ENCODE measurements around the gene NPY5R. TPM values are rescaled to one million over a fixed set of nuclear protein-coding genes. Genes with fewer than 3 reads are reported as not detected.

The NPY5R gene
- total RNA-seq, 4 donors from 2014 or later: 1.4 to 2.7 (median 2.0) TPM

DNA sequence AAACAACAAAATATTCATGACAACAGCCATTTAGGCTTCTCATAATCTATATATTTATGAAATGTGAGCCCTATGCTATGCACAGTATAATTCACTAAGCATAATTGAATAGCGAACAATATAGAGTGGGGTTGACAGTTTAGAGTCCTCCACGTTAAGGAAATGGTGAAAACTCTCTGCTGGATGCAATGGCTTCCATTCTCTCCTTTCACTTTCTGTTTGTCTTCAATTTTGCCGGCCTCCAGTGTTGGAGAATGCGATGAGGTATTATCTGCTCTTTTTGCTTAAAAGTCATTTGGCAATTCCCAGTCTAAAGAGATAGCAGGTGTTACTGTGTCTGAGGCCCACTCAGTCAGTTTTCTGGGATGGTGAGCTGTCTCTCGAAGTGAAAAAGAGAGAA, 52.1 kb downstream of the NPY5R start:
- Histone ChIP-seq H3K36me3 (no peaks in the 10 kb centered on the region), H3K4me1 (no peaks in the 10 kb centered on the region), H3K4me3 (no peak overlapping the region), H3K9me3 (no peaks in the 10 kb centered on the region), H3K27ac (no peak overlapping the region), H3K27me3 (no peaks in the 10 kb centered on the region)
- DNase-seq (ENCODE audit: low spot score in 2 of 2): no peak
- TF ChIP-seq EP300 (IDR thresholded peaks at IDR 0.05) (no peak), POLR2AphosphoS5 (IDR thresholded peaks at IDR 0.05) (no peak), POLR2A (IDR thresholded peaks at IDR 0.05) (no peak), CTCF (IDR thresholded peaks at IDR 0.05) (no peak)
- 79% methylated on average over 5 of the region's 5 CpGs for WGBS

DNA sequence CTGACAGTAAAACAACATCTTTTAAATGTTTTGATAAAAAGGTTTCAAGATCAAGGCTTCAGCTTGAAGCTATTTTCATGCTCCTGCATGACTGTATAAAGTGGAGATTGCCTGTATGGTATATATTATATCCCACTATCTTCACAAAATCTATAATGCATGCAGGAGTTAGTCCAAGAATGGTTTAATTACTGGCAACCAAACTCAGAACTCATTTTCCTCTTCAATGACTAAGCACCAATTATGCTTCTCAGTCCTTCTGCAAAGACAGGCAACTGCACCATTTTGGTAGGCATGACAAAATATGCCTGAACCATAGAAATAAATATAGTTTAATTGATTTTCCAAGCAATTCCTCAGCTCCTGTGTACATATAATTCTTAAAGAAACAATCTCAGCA, 54.5 kb downstream of the NPY5R start:
- Histone ChIP-seq H3K4me3 (no peak overlapping the region), H3K4me1 (no peaks in the 10 kb centered on the region), H3K27me3 (no peaks in the 10 kb centered on the region), H3K9me3 (no peaks in the 10 kb centered on the region), H3K27ac (no peak overlapping the region), H3K36me3 (no peaks in the 10 kb centered on the region)
- no peak for TF ChIP-seq POLR2A (IDR thresholded peaks at IDR 0.05)
- no peak for TF ChIP-seq CTCF (IDR thresholded peaks at IDR 0.05)
- no peak for TF ChIP-seq EP300 (IDR thresholded peaks at IDR 0.05)
- no peak for TF ChIP-seq POLR2AphosphoS5 (IDR thresholded peaks at IDR 0.05)
- DNase-seq (ENCODE audit: low spot score in 2 of 2): no peak

DNA sequence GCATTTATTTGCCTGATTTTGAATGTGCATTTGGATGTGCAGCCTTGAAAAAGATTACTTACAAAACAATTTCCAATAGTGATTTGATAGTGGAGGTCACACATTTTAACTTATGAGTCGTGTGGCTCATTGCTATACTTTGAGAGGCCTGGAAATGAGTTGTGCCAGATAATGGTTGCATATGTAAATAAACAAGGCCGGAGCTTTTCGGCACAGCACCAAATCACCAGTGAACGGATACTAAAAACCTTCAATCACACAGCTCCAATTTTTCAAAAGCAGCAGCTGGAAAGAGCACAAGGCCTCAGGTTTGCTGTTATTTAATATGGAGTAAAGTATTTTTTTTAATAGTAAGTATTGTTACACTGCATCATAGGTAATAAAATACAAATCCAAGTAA, 57.2 kb downstream of the NPY5R start:
- Histone ChIP-seq H3K9me3 (no peaks in the 10 kb centered on the region), H3K4me3 (no peak overlapping the region), H3K27ac (no peak overlapping the region), H3K27me3 (no peaks in the 10 kb centered on the region), H3K36me3 (no peaks in the 10 kb centered on the region), H3K4me1 (peaks cover 4% of the 10 kb centered on the region)
- no peak for TF ChIP-seq CTCF (IDR thresholded peaks at IDR 0.05)
- TF ChIP-seq POLR2A (IDR thresholded peaks at IDR 0.05): no peak
- TF ChIP-seq POLR2AphosphoS5 (IDR thresholded peaks at IDR 0.05): no peak
- TF ChIP-seq EP300 (IDR thresholded peaks at IDR 0.05): no peak
- DNase-seq (ENCODE audit: low spot score in 2 of 2): no peak
- 89% methylated on average over 4 of the region's 4 CpGs for WGBS

Other genes starting within 250 kb of the NPY5R start
- gene NAF1, start 177.0 kb upstream of the NPY5R start, total RNA-seq: 10 to 100 TPM; 22.5 to 48.4 (median 32.7) TPM
- gene NPY1R, start 11.3 kb upstream of the NPY5R start, total RNA-seq: 10 to 100 TPM; 16.1 to 30.8 (median 22.3) TPM
- gene TKTL2, start 129.9 kb downstream of the NPY5R start, total RNA-seq: not detected
- 10 to 100 TPM; 20.0 to 57.9 (median 23.9) TPM for gene TMA16, start 150.8 kb downstream of the NPY5R start, total RNA-seq

Measured in suprapubic skin (tissue), 4 donors.